H1 (cell line): ENCODE measurements around the gene SRXN1.
A peak's percentile ranks its signal among the peaks of the same experiment; 100 is the strongest.

ENCODE experiments used
- CBX8 ChIP-seq: fragments of 300-800, 300-1000 bp; sonication (generic); IDR thresholded peaks from 2 replicates; pipeline ENCODE4 v1.7.1; 2016; ENCODE audit warnings: low read depth, low read length, borderline replicate concordance
- CHD2 ChIP-seq: IDR thresholded peaks from 2 replicates; pipeline ENCODE4 v1.6.1; 2012; ENCODE audit warnings: low read length, improper control_type of control experiment
- CTCF ChIP-seq, 3 experiments: IDR thresholded peaks; 1 replicate in 2 of 3; 2 replicates in 1 of 3; pipeline versions ENCODE4 v1.5.1 to v1.6.1; 2011; ENCODE audit warnings: low read length in 3 of 3, mild to moderate bottlenecking in 3 of 3, inconsistent platforms in 2 of 3, low read depth in 1 of 3, moderate library complexity in 1 of 3; ENCODE audit not compliant: insufficient read depth in 1 of 3; ENCODE audit errors: control extremely low read depth in 1 of 3
- EGR1 ChIP-seq: IDR thresholded peaks from 2 replicates; pipeline ENCODE4 v1.6.1; 2011; ENCODE audit warnings: low read depth, low read length, borderline replicate concordance
- EP300 ChIP-seq, 2 experiments: IDR thresholded peaks; 1 replicate in 1 of 2; 2 replicates in 1 of 2; pipeline ENCODE4 v1.6.1; 2011 to 2012; ENCODE audit warnings: low read depth in 2 of 2, low read length in 2 of 2, mild to moderate bottlenecking in 2 of 2, borderline replicate concordance in 1 of 2, inconsistent platforms in 1 of 2, moderate library complexity in 1 of 2
- EZH2 ChIP-seq: fragments of 200-600 bp; sonication (generic); IDR thresholded peaks from 2 replicates; pipeline ENCODE4 v1.7.1; 2012; ENCODE audit warnings: low read depth, mild to moderate bottlenecking, moderate library complexity, low read length, inconsistent platforms; ENCODE audit not compliant: severe bottlenecking
- HDAC6 ChIP-seq: IDR thresholded peaks from one replicate; pipeline ENCODE4 v1.7.1; 2012; ENCODE audit warnings: low read depth, mild to moderate bottlenecking, inconsistent platforms, low read length, moderate library complexity
- KDM5A ChIP-seq: fragments of 200-600 bp; IDR thresholded peaks from 2 replicates; pipeline ENCODE4 v1.7.1; 2012; ENCODE audit warnings: mild to moderate bottlenecking, low read length, inconsistent platforms, mixed read lengths
- NRF1 ChIP-seq: IDR thresholded peaks from 2 replicates; pipeline ENCODE4 v1.6.1; 2011; ENCODE audit warnings: mild to moderate bottlenecking, low read depth, low read length, improper control_type of control experiment
- POLR2A ChIP-seq, 2 experiments: IDR thresholded peaks; 1 replicate in 1 of 2; 2 replicates in 1 of 2; pipeline ENCODE4 v1.6.1; 2011; ENCODE audit warnings: low read depth in 2 of 2, low read length in 2 of 2, mild to moderate bottlenecking in 2 of 2; ENCODE audit errors: control extremely low read depth in 1 of 2
- POLR2AphosphoS5 ChIP-seq: IDR thresholded peaks from 2 replicates; pipeline ENCODE4 v1.6.1; 2011; ENCODE audit warnings: low read depth, low read length
- SIN3A ChIP-seq, 2 experiments: IDR thresholded peaks in 1 of 2; conservative IDR thresholded peaks in 1 of 2; 2 replicates each; pipeline ENCODE4 v1.6.1; 2011 to 2012; ENCODE audit warnings: low read length in 2 of 2, improper control_type of control experiment in 1 of 2, low read depth in 1 of 2, mild to moderate bottlenecking in 1 of 2
- YY1 ChIP-seq: IDR thresholded peaks from 2 replicates; pipeline ENCODE4 v1.6.1; 2011; ENCODE audit warnings: low read depth, mild to moderate bottlenecking, low read length

GRCh38 chr20:609371-609964 lies 43.5 kb downstream of the SRXN1 start:
- TF ChIP-seq CTCF (IDR thresholded peaks at IDR 0.05; ENCODE audit: control extremely low read depth in 1 of 3, insufficient read depth in 1 of 3, low read depth in 1 of 3, low read length in 3 of 3): no peak
- TF ChIP-seq EGR1: no peak
- no peak for TF ChIP-seq CBX8
- TF ChIP-seq NRF1: no peak
- no peak for TF ChIP-seq POLR2A (IDR thresholded peaks at IDR 0.05; ENCODE audit: control extremely low read depth in 1 of 2, low read depth in 2 of 2, low read length in 2 of 2)
- no peak for TF ChIP-seq CHD2
- peak; percentile 49 for TF ChIP-seq EZH2
- TF ChIP-seq EP300 (IDR thresholded peaks at IDR 0.05; ENCODE audit: borderline replicate concordance in 1 of 2, low read depth in 2 of 2, low read length in 2 of 2): no peak
- TF ChIP-seq SIN3A (conservative IDR thresholded peaks at IDR 0.05 in 1 of 2, IDR thresholded peaks at IDR 0.05 in 1 of 2; ENCODE audit: low read depth in 1 of 2, low read length in 2 of 2): no peak
- TF ChIP-seq HDAC6: no peak
- TF ChIP-seq YY1: no peak
- TF ChIP-seq KDM5A: no peak
- TF ChIP-seq POLR2AphosphoS5: no peak
